HepG2 (cell line): Measurements from ENCODE around the gene KIR2DL1. TPM values are rescaled to one million over a fixed set of nuclear protein-coding genes. Genes with fewer than 3 reads are reported as not detected.

Source experiments
- ATAC-seq: fragments of 200-7000 bp; cut with Tn5 transposase; 3 replicates; pipeline ENCODE4 v1.9.1; 2020; ENCODE audit warnings: mild to moderate bottlenecking, moderate library complexity
- BruUV-seq: library from RNA; stranded (reverse); fragments of 400-500 nt; replicated peaks from 2 replicates; lab custom pipeline; 2021; lab: Mats Ljungman, UMichigan
- CTCF ChIA-PET: fragments of 300-600 bp; formaldehyde crosslinking; extraction: SDS; loops from one replicate; lab custom pipeline; 2021; ENCODE audit warnings: low total read pairs, inconsistent platforms, low intra/inter-chr PET ratio; lab: Yijun Ruan, JAX
- POLR2A ChIA-PET: fragments of 350-600 bp; sonication (Branson Sonifier 250); formaldehyde crosslinking; loops from one replicate; lab custom pipeline; 2020; ENCODE audit warnings: antibody characterized with exemption, inconsistent platforms; lab: Yijun Ruan, JAX
- DNase-seq: peaks from one replicate; pipeline ENCODE4 v3.0.0-alpha.2; 2015; ENCODE audit warnings: low spot score
- FAIRE-seq: peaks from 3 replicates; lab custom pipeline; 2011; peaks lifted over from hg19 to GRCh38; lab: Jason Lieb, UNC
- H2AFZ ChIP-seq: one replicate; pipeline ENCODE4 v1.6.1; 2011; ENCODE audit warnings: low read length, inconsistent platforms
- H3K27ac ChIP-seq: fragments of 300-600 bp; 3 replicates; pipeline ENCODE4 v1.8.0; 2011; ENCODE audit warnings: mixed run types, mild to moderate bottlenecking, mixed read lengths, low read length, inconsistent platforms; ENCODE audit not compliant: insufficient read depth; ENCODE audit errors: extremely low read length
- H3K27me3 ChIP-seq, 2 experiments: fragments of 200-600 bp in 1 of 2; 2 replicates in 1 of 2; 3 replicates in 1 of 2; pipeline versions ENCODE4 v1.6.0 to v1.8.0; 2011; ENCODE audit warnings: low read length in 2 of 2, mild to moderate bottlenecking in 2 of 2, moderate library complexity in 2 of 2, inconsistent platforms in 1 of 2; ENCODE audit not compliant: insufficient read depth in 2 of 2, control insufficient read depth in 1 of 2
- H3K36me3 ChIP-seq, 2 experiments: fragments of 200-600 bp in 1 of 2; replicated peaks in 1 of 2; 2 replicates in 1 of 2; 3 replicates in 1 of 2; pipeline versions ENCODE4 v1.5.1 to v1.8.0; 2011; ENCODE audit warnings: low read length in 2 of 2, inconsistent platforms in 1 of 2; ENCODE audit not compliant: insufficient read depth in 2 of 2, control insufficient read depth in 1 of 2
- H3K4me1 ChIP-seq: 2 replicates; pipeline ENCODE4 v1.5.1; 2012; ENCODE audit warnings: low read length, inconsistent platforms; ENCODE audit not compliant: insufficient read depth
- H3K4me2 ChIP-seq: 2 replicates; pipeline ENCODE4 v1.6.0; 2011; ENCODE audit warnings: low read depth, low read length, inconsistent platforms
- H3K4me3 ChIP-seq, 3 experiments: fragments of 200-600 bp in 1 of 3; sonication (generic), shearing (Covaris generic) in 1 of 3; replicated peaks in 1 of 3; 2 replicates each; pipeline ENCODE4 v1.5.1; 2011 to 2016; ENCODE audit warnings: low read length in 3 of 3, inconsistent platforms in 2 of 3, low read depth in 2 of 3, mild to moderate bottlenecking in 2 of 3, control low read depth in 1 of 3, mixed read lengths in 1 of 3; ENCODE audit not compliant: insufficient read depth in 1 of 3
- H3K79me2 ChIP-seq: one replicate; pipeline ENCODE4 v1.6.1; 2011; ENCODE audit warnings: low read length, inconsistent platforms; ENCODE audit not compliant: insufficient read depth
- H3K9ac ChIP-seq: 2 replicates; pipeline ENCODE4 v1.6.0; 2011; ENCODE audit warnings: mild to moderate bottlenecking, low read depth, low read length, inconsistent platforms; ENCODE audit not compliant: insufficient read depth
- H3K9me3 ChIP-seq: 2 replicates; pipeline ENCODE4 v1.5.1; 2012; ENCODE audit warnings: mild to moderate bottlenecking, low read length
- H4K20me1 ChIP-seq: 2 replicates; pipeline ENCODE4 v1.6.0; 2011; ENCODE audit warnings: inconsistent platforms, mild to moderate bottlenecking, low read length, moderate library complexity; ENCODE audit not compliant: insufficient read depth
- ARID4A ChIP-seq: sonication (generic); formaldehyde crosslinking; IDR thresholded peaks from 2 replicates; pipeline ENCODE4 v1.5.0; 2020; ENCODE audit warnings: mild to moderate bottlenecking, missing genetic modification reagents, borderline replicate concordance
- CEBPB ChIP-seq: IDR thresholded peaks from 2 replicates; pipeline ENCODE4 v1.6.1; 2011; ENCODE audit warnings: low read depth, low read length, improper control_type of control experiment, borderline replicate concordance
- CREM ChIP-seq, 2 experiments: sonication (generic) in 1 of 2; formaldehyde crosslinking in 1 of 2; IDR thresholded peaks; 2 replicates each; pipeline versions ENCODE4 v1.4.0 to v1.6.1; 2016 to 2020; ENCODE audit warnings: antibody characterized with exemption in 1 of 2, mild to moderate bottlenecking in 1 of 2, missing genetic modification reagents in 1 of 2
- FOXM1 ChIP-seq: sonication (generic); formaldehyde crosslinking; IDR thresholded peaks from 2 replicates; pipeline ENCODE4 v1.5.0; 2020; ENCODE audit warnings: missing genetic modification reagents
- FOXP1 ChIP-seq, 2 experiments: fragments of 450-650 bp in 1 of 2; IDR thresholded peaks; 2 replicates each; pipeline ENCODE4 v1.6.1; 2017 to 2018; ENCODE audit warnings: antibody characterized with exemption in 1 of 2
- GABPB1 ChIP-seq: IDR thresholded peaks from 2 replicates; pipeline ENCODE4 v1.6.1; 2016; ENCODE audit warnings: mild to moderate bottlenecking, missing genetic modification reagents, moderate library complexity, missing compliant biosample characterization
- HMGA1 ChIP-seq: sonication (generic); formaldehyde crosslinking; conservative IDR thresholded peaks from 2 replicates; pipeline ENCODE4 v1.4.0; 2020; ENCODE audit warnings: missing genetic modification reagents
- NPAS2 ChIP-seq: sonication (generic); formaldehyde crosslinking; IDR thresholded peaks from 2 replicates; pipeline ENCODE4 v1.8.0; 2022; ENCODE audit warnings: mild to moderate bottlenecking, missing genetic modification reagents, borderline replicate concordance
- REPIN1 ChIP-seq: sonication (generic); formaldehyde crosslinking; IDR thresholded peaks from 2 replicates; pipeline ENCODE4 v1.8.0; 2022; ENCODE audit warnings: missing genetic modification reagents, low read depth, mild to moderate bottlenecking, borderline replicate concordance
- SNAPC2 ChIP-seq: sonication (generic); formaldehyde crosslinking; IDR thresholded peaks from 2 replicates; pipeline ENCODE4 v1.8.1; 2022; ENCODE audit warnings: mild to moderate bottlenecking, missing genetic modification reagents
- THYN1 ChIP-seq: sonication (generic); formaldehyde crosslinking; IDR thresholded peaks from 2 replicates; pipeline ENCODE4 v1.8.1; 2023; ENCODE audit warnings: low read depth, mild to moderate bottlenecking, moderate library complexity, missing genetic modification reagents, borderline replicate concordance
- TP53 ChIP-seq: sonication (generic); formaldehyde crosslinking; conservative IDR thresholded peaks from 2 replicates; pipeline ENCODE4 v1.4.0; 2020; ENCODE audit warnings: missing genetic modification reagents
- USF2 ChIP-seq, 2 experiments: sonication (generic) in 1 of 2; formaldehyde crosslinking in 1 of 2; IDR thresholded peaks; 2 replicates each; pipeline versions ENCODE4 v1.5.1 to v1.6.1; 2011 to 2020; ENCODE audit warnings: borderline replicate concordance in 1 of 2, low read depth in 1 of 2, low read length in 1 of 2, mild to moderate bottlenecking in 1 of 2, missing genetic modification reagents in 1 of 2, moderate library complexity in 1 of 2
- ZBTB7A ChIP-seq: sonication (generic); formaldehyde crosslinking; IDR thresholded peaks from 2 replicates; pipeline ENCODE4 v1.8.0; 2022; ENCODE audit warnings: mild to moderate bottlenecking, missing genetic modification reagents
- ZNF136 ChIP-seq: sonication (generic); formaldehyde crosslinking; IDR thresholded peaks from 2 replicates; pipeline ENCODE4 v1.8.1; 2022; ENCODE audit warnings: low read depth, mild to moderate bottlenecking, moderate library complexity, missing genetic modification reagents
- ZNF18 ChIP-seq: sonication (generic); formaldehyde crosslinking; IDR thresholded peaks from 2 replicates; pipeline ENCODE4 v1.8.0; 2022; ENCODE audit warnings: mild to moderate bottlenecking, missing genetic modification reagents; ENCODE audit not compliant: insufficient replicate concordance
- ZNF724P ChIP-seq: sonication (generic); formaldehyde crosslinking; IDR thresholded peaks from 2 replicates; pipeline ENCODE4 v1.8.0; 2022; ENCODE audit warnings: missing genetic modification reagents, borderline replicate concordance
- WGBS: methylation state at CpG from one replicate; pipeline ENCODE4 v1.1.6; 2017; ENCODE audit warnings: low lambda C conversion rate; 5-methylcytosine and 5-hydroxymethylcytosine counted together
- in situ Hi-C: cut with HindIII; loops from 2 replicates; pipeline ENCODE4 v1.10.0; 2017; ENCODE audit warnings: low pct_unique_long_range_greater_than_20kb; ENCODE audit not compliant: extremely low pct_ligation_motif_present
- intact Hi-C: fragments of 100-400 bp; cut with micrococcal nuclease; formaldehyde crosslinking; loops from one replicate; pipeline ENCODE4 v1.10.0; 2022; ENCODE audit not compliant: unreplicated experiment
- polyA plus RNA-seq, 8 experiments: library from polyadenylated mRNA; depleted of rRNA in 3 of 8; stranded (reverse) in 7 of 8; unstranded in 1 of 8; fragments of >200 nt; fragmentation: Illumina TruSeq in 4 of 8; extraction: Trizol in 4 of 8; gene quantifications; 2 replicates each; pipeline versions ENCODE4 v1.2.1 to v1.2.3, GENCODE V29; 2011 to 2016; ENCODE audit warnings: low read depth in 4 of 8, missing spikeins in 1 of 8, mixed read lengths in 1 of 8; ENCODE audit not compliant: insufficient read depth in 1 of 8
- total RNA-seq, 5 experiments: library from RNA; depleted of rRNA; stranded (reverse); fragments of >200 nt; fragmentation: Illumina TruSeq; extraction: Trizol; gene quantifications; 2 replicates each; pipeline ENCODE4 v1.2.3, GENCODE V29; 2016; ENCODE audit warnings: low read depth in 1 of 5

The KIR2DL1 gene
- total and polyA plus RNA-seq, 2 of the 13 experiments (the other 11 are each of a cell fraction or from before 2014, with no cell fraction given), result not detected

GRCh38 chr19:54791476-54791875 is 21.9 kb downstream of the KIR2DL1 start:
- Histone ChIP-seq H3K9me3 (no peaks in the 10 kb centered on the region), H4K20me1 (no peaks in the 10 kb centered on the region), H3K79me2 (no peaks in the 10 kb centered on the region), H3K4me3 (no peak overlapping the region), H3K9ac (no peak overlapping the region), H2AFZ (no peak overlapping the region), H3K4me2 (no peak overlapping the region), H3K4me1 (no peaks in the 10 kb centered on the region), H3K27me3 (peaks cover 0 to 8% of the 10 kb centered on the region in 2 experiments; a peak in 2 of 5 replicates), H3K36me3 (no peaks in the 10 kb centered on the region), H3K27ac (no peak overlapping the region)
- intact Hi-C loops (no loop called here), in situ Hi-C loops (no loop called here)
- no peak for FAIRE-seq
- DNase-seq, result no peak
- no peak for ATAC-seq
- BruUV-seq, result no TSS peak
- WGBS, result 33% methylated on average over 6 of the region's 6 CpGs
- POLR2A ChIA-PET, result no interaction called here
- CTCF ChIA-PET, result no interaction called here
- TF ChIP-seq FOXP1 (IDR thresholded peaks at IDR 0.05), result no peak
- TF ChIP-seq FOXP1 (CRISPR knock-in tag; IDR thresholded peaks at IDR 0.05), result no peak
- TF ChIP-seq CREM (IDR thresholded peaks at IDR 0.05), result no peak
- no peak for TF ChIP-seq CREM (CRISPR knock-in tag; IDR thresholded peaks at IDR 0.05)
- TF ChIP-seq SNAPC2 (CRISPR knock-in tag), result no peak
- TF ChIP-seq ZNF18 (CRISPR knock-in tag), result no peak
- TF ChIP-seq USF2 (IDR thresholded peaks at IDR 0.05; ENCODE audit: low read depth, low read length), result no peak
- TF ChIP-seq USF2 (CRISPR knock-in tag; IDR thresholded peaks at IDR 0.05; ENCODE audit: borderline replicate concordance), result no peak
- no peak for TF ChIP-seq ARID4A (CRISPR knock-in tag)
- TF ChIP-seq HMGA1 (CRISPR knock-in tag), result no peak
- TF ChIP-seq FOXM1, result no peak
- no peak for TF ChIP-seq NPAS2 (CRISPR knock-in tag)
- TF ChIP-seq REPIN1 (CRISPR knock-in tag), result no peak
- no peak for TF ChIP-seq ZNF136
- no peak for TF ChIP-seq THYN1 (CRISPR knock-in tag)
- TF ChIP-seq CEBPB, result no peak
- no peak for TF ChIP-seq ZBTB7A (CRISPR knock-in tag)
- TF ChIP-seq GABPB1 (CRISPR knock-in tag), result no peak
- no peak for TF ChIP-seq ZNF724P (CRISPR knock-in tag)
- TF ChIP-seq TP53, result no peak
